ENCODE results near the gene ICOS.
"Not testable (repeated sequence)": the region's sequence is repeated elsewhere in the genome, so short reads cannot be mapped to it uniquely, and the experiment has no call there.

ICOS gene

DNA sequence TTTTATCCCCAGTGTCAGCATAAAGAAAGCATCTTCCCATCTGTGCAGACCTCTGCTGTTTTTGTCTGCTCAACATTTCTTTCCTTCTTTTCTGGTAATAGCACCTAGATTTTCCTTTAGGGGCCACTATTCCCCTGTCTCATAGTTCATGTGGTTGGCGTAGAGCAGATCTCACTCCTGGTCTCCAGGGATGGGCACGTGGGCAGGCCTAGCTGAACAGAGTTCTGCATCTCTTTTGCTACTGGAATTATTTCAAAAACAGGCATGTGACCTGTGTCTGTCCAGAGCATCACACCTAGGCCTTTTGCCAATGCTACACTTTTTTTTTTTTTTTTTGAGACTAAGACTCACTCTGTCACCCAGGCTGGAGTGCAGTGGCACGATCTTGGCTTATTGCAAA lies 17.7 kb upstream of the ICOS start:
- no peak for DNase-seq

DNA sequence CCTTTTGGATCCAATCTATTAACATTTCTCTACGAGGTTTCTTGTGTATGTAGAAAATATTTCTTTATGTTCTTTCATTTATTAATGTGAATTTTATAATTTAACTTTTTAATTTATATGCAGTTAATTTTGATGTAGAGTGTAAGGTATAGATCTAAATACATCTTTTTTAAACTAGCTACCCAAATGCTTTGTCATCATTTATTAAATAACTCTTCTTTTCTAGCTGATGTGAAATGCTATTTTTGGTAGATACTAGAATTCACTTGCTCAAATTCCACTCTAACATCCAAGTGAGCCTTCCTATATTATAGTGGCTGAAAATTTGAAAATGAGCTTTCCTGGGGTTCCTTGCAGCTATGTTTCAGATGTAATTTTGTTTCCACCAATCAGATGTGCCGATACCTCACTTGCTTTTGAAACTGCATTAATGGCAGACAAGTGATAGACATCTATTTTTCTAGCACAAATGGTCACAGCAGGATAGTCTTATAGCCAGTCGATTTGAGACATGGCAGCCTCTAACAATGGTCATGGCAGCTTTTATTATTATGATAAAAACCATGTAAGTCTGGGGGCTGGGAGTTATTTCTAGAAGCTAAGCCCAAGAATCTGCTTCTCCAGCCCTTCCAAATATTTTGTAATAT lies 10.9 kb upstream of the ICOS start:
- no peak for DNase-seq

DNA sequence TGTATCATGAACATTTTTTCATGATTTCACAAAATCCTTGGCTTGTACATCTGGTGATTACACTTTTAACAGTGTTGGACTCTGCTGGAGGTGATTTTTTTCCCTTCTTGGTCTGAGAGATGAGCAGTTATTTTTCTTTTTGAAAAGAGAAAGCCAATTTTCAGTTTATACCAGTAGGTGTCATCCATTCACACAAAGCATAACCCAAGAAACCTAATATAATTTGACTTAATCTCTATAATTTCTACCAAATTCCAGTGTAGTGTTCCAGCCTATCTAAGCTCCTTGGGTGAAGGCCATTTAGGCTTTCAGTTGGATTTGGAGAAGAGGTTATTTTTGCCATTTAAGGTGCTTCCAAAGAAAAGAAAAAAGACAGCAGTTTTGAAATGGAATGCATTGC lies 7.7 kb upstream of the ICOS start:
- no peak for DNase-seq

DNA sequence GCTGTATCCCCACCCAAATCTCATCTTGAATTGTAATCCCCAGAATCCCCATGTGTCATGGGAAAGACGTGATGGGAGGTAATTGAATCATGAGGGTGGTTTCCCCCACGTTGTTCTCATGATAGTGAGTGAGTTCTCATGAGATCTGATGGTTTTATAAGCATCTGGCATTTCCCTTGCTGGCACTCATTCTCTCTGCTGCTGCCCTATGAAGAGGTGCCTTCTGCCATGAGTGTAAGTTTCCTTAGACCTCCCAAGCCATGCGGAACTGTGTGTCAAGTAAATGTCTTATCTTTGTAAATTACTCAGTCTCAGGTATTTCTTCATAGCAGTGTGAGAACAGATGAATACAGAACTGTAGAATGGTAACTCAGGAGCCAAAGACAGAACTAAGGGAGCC lies 5.3 kb upstream of the ICOS start:
- not testable (repeated sequence) for DNase-seq

DNA sequence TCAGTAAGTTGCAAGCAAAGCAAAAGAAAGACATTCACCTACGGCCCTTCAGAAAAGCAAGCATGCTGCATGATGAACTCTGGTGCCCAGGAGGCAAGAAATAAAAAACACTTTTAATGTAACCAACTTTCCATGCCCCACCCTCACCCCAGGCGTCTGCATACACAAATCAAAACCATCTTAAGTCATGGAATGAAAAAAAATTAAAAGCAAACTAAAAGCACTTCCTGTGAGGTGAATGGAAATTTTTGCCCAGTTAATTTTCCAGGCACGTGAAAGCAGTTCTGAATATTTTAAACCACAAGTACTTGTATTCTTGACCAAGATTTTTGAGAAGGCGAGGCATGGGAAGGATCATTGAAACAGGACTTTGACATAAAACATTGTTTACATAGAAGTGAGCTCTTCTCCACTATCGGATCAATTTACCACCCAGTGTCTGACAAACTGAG lies 2.5 kb upstream of the ICOS start:
- no peak for DNase-seq

DNA sequence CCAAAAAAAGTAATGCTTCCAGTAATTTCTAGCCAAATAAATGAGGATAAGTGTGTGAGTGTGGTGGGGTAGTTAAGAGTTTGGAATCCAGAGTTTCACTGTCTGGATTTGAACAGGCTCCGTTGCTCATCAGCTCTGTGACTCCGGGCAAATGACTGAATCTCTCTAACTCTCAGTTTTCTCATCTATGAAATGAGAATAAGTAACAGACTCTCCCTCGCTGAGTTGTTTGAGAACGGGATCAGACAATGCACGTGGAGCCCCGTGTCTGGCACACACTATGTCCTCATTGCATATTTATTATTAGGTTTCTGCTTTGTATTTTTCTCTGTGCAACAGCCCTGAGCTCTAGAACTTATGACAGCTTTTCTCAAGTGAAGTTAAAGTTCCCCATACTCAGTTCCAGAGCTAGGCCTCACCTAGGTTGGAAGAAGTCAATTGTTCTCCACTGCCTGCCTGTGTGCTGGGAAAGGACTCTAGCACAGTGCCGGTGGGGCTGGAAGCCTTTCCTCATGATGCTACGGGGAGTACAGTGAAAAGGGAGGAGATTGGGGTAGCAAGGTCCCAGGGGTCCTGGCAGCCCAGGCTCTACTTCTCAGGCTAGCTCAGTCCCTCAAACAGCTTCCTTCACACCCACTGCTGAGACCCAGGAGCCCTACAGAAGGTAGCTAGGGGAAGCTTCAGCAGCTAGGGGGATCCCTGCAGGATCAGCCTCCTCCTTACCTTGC lies 1.7 kb upstream of the ICOS start:
- no peak for DNase-seq

DNA sequence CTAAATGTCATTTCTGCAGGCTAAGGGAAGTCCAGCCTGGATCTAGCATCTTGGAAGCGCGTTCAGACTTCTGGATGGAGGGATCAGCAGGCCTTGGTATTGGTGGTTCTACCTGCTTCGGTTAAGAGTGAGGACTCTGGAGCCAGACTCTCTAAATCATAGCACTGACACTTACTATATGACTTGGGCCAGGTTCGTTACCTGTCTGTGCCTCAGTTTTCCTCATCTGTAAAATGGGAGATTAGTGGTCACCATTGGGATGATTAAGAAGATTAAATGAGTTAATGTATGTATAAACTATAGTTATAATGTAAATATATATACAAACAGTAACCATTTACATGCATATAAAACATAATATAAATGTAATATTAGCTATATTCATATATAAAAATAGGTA lies 995 bp upstream of the ICOS start:
- no peak for DNase-seq

DNA sequence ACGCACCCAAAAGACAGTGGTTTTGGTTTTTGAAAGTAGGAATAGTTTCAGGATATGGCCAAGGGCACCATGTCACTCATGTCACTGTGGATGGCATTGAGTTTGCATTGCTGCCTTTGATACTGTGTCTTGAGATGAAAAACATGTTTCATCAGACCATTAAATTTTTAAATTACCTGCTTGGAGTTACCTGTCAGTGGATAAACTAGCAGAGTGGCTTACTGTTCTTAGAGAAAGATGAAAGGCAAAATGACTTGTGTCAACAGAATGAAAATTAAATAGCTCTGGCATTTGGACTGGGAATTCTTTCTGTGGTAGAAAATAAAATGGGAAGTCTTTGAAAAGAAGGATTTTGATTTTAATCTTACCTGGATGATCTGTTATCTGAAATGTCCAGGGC lies 386 bp downstream of the ICOS start:
- DNase-seq, result no peak

DNA sequence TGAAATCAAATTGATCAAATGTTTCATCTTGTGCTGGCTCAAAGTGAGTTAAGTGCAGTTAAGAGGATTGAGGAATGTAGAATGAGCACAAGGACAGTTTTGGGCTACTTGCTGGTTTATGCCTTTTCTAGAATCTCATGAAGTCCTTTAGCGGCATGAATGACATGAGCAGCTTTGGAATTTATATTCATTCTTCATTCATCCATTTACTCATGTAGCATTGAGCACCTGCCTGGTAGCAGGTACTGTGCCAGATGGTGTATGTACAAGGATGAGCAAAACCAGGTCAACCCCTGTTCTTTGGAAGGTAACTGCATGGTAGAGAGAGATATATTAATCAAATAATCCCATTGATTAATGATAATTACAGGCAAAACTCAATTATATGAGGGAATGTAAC lies 1.2 kb downstream of the ICOS start:
- DNase-seq, result no peak

DNA sequence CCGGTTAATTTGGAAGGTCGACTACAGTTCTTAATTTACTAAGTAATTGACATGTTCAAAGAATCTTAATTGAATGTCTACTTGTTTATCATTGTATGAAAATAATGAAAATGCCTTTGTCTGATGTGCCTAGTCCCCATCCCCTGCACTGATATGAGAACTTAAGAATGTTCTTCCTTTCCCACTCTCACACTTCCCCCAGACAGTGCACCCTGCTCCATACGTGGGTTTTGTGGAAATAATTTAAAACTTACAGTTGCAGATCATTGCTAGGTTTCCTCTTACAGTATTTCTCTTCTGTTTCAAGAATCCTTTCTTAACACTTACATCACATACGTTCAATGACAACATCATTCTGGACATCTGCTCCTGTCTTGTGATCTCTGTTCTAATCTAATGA lies 3.5 kb downstream of the ICOS start:
- no peak for DNase-seq

DNA sequence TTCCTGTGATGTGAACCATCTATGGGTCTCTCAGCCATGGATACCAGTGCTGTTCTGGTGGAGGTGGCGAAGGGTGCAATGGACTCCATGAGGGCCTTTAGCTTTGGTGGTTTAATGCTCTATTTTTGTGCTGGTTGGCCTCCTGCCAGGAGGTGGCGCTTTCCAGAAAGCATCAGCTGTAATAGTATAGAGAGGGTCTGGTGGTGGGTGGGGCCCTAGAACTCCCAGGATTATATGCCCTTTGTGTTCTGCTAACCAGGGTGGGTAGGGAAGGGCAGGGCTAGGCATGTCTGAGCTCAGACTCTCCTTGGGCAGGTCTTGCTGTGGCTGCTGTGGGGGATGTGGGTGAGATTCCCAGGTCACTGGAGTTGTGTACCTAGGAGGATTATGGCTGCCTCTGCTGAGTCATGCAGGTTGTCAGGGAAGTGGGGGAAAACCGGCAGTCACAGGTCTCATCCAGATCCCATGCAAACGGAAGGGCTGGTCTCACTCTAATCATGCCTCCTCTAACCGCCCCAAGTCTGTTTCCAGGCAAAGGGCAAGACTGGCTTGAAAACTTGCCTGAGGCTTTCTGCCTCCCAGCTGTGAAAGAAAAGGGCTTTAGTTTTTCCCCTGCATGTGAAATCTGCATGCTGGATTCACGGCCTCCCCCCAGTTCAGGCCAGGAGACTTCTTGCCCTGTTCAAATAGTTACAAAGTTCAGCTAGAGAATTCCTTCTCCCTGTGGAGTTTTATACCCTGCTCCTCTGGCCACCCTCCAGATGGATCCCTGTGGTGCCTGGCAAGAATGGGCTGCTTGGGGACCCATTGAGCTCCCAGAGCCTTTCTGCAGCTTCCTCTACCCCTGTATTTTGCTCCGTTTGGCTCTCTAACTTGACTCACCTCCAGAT lies 7.2 kb downstream of the ICOS start:
- not testable (repeated sequence) for DNase-seq

DNA sequence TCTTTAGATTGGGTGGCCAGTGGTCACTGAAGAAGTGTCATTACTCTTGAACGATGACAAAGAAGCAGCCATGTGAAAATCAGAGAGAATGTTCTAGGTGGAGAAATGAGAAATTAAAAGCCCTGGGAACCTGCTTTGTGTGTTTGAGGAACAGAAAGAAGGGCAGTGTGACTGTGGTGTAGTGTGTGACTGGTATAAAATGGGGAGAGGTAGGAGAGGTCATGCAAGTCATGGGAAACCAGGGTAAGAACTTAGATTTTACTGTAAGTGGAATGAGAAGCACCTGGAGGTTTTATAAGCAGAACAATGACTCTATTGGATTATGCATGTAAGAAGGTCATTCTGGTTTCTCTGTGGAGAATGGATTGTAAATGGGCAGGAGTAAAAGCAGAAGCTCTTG lies 12.2 kb downstream of the ICOS start:
- DNase-seq, result no peak

DNA sequence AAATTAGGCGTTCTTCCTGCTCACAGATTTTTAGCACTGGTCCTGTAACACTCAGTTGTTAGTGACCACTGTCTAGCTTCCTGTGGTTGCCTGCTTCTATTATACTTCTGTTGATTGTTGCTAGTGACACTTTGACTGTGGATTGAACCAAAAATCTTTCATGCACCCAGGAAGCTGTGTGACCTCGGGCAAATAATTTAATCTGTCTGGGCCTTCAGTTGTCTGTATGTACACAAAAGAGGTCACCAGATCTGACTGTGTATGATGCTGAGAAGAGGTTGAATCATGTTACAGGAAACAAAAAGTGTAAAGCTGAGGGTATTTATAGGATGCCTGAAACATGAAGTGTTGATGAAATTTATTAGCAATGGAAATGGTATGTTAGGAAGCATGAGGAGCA lies 12.7 kb downstream of the ICOS start:
- no peak for DNase-seq

DNA sequence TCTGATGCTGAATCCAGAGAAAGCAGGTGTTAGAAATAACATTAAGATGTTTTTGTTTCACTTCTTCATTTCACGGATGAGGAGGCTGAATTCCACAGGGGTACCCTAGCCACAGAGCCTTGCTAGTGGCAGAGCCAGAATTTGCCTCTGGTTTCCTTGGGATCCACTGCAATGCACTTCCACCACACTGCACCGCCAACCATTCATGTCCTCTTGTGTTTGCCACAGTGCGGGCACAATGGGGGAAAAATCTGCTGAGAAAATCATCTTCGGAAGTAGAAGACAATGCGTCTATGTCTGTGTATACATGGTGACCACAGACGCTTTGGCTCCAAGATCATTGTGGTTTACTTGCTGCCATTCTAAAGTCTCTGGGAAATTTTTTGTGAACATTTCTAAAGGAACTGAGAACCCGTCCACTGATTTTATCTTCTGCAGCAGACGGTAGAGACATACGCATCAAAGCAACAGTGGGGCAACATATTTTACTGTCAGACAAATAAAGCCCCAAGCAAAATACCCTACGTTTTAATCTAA lies 14.9 kb downstream of the ICOS start:
- no peak for DNase-seq

DNA sequence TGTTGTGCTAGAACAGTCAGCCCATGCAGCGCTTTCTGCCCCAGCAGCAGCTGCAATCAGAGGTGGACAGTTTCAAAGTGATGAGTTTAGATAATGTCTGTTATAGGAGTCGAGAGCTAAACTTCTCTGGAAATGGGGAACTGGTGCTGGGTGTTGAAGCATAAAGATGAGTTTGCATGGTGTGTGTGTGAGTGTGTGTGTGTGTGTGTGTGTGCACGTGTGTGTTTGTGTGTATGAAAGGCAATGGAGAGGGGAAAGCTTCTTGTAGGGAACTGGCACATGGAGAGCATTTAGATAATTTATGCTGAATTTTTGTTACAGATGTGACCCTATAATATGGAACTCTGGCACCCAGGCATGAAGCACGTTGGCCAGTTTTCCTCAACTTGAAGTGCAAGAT lies 22.7 kb downstream of the ICOS start:
- no peak for DNase-seq

DNA sequence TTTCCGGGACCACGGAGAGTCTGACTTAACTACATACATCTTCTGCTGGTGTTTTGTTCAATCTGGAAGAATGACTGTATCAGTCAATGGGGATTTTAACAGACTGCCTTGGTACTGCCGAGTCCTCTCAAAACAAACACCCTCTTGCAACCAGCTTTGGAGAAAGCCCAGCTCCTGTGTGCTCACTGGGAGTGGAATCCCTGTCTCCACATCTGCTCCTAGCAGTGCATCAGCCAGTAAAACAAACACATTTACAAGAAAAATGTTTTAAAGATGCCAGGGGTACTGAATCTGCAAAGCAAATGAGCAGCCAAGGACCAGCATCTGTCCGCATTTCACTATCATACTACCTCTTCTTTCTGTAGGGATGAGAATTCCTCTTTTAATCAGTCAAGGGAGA lies 23.1 kb downstream of the ICOS start:
- DNase-seq, result no peak

DNA sequence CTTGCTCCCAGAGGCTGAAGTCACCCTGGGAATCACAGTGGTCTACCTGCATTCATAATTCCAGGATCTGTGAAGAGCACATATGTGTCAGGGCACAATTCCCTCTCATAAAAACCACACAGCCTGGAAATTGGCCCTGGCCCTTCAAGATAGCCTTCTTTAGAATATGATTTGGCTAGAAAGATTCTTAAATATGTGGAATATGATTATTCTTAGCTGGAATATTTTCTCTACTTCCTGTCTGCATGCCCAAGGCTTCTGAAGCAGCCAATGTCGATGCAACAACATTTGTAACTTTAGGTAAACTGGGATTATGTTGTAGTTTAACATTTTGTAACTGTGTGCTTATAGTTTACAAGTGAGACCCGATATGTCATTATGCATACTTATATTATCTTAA lies 24.2 kb downstream of the ICOS start:
- DNase-seq, result no peak

DNA sequence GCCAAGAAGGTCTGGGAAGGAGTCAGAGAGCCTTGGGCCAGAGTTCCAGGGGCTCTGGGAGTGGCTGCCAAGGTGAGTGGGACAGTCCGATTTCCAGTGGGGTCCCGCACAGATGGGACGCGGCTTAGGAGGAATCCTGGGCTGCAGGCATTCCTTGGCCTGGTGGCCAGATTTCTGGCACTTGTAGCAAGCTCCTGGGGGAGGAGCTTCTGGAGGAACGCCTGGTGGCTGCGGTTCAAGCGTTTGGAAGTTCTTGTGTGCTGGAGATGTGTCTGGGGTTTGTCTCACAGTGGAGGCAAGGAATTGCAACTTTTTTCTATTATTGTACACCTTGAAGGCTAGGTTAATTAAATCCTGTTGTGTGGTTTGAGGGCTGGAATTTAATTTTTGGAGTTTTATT lies 28.6 kb downstream of the ICOS start:
- not testable (repeated sequence) for DNase-seq

DNA sequence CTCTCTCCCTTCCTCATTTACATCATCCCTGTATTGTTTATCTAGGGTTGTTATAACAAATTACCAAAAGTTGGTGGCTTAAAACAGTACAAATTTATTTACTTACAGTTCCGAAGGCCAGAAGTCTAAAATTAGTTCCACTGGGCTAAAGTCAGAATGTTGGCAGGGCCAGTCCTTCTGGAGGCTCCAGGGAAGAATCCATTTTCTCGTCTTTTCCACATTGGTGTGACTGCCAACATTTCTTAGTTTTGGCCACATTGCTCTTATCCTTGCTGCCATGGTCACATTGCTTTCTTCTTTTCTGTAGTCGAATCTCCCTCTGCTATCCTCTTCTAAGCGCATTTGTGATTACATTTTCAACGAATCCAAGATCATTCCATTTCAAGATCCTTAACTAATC lies 34.7 kb downstream of the ICOS start:
- no peak for DNase-seq

DNA sequence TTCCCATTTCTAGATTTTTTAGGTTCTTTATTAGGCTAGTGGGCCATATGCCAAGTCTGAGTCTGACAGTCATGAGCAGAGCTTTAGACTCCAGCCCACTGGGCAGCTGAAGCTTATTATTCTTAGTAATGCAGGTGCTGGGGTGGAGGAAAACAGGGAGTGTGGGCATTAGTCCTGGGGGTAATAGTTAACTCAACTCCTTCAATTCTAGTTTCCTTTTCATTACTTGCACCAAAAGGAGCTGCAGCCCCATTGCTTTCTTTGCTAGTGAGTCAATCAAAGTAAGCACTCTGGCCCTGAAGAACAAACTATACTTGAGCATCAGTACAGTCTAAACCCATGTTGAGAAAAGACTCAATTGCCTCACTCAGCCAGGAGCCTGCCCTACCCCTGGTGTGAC lies 35.5 kb downstream of the ICOS start:
- DNase-seq, result no peak

DNA sequence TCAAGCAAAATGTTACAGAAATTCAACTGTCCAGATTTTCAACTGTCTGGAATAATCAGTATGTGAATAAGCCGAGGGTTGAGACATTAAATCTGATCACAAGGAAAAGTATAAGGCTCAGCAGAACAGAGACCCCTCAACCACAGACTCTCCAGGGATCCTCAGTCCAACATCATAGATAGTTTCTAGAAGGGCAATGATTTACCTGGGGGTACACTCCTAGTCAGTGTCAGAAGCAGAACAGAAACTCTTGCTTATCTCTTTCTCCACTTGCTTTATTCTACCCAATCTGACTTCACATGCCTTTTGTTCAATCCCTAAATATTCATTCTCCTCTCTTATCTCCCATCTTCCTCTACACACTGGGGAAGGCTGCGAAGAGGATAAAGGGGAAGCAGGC lies 36.4 kb downstream of the ICOS start:
- DNase-seq, result no peak

DNA sequence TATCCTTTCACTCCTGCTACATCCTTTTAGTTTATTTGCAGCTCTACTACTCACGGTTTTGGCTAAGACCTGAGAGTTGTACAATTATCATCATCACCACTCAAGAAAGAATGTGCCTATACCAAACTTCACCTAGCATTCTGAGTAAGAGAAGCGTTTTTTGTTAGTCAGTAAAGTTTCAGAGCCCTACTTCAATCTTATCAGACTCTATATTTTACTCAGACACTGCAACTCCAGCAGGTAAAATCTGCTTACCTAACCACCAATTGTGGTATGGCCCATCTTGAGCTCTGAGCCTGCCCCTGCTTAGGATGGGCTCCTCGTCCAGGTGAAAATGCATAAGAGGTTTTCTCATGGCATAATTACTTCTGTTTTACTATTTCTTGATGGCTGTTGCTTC lies 37.1 kb downstream of the ICOS start:
- DNase-seq, result no peak

DNA sequence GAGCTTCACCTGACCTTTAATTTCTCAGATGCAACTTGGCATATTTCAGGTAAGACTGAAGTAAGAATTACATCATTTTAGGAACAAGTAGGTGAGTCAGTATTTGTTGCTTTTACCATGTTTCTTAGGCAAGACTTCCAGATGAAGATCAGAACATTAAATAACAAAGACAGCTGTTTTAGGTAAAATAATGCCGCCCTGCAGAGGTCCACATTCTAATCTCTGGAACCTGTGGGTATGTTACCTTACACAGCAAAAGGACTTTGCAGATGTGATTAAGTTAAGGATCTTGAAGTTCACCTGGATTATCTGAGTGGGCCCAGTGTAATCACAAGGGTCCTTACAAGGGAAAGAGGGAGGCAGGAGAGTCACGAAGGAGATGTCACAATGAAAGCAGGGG lies 39.3 kb downstream of the ICOS start:
- no peak for DNase-seq

DNA sequence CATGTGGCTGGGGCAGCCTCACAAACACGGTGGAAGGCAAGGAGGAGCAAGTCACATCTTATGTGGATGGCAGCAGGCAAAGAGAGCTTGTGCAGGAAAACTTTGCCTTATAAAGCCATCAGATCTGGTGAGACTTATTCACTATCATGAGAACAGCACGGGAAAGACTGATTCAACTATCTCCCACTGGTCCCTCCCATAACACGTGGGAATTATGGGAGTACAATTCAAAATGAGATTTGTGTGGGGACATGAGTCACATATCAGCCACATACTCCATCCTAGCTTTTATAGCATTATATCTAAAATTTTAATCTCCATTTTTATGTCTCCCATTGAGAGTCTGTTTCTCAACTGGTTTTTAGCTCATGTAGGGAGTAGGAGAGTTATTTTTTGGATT lies 45.7 kb downstream of the ICOS start:
- DNase-seq, result no peak
